ENCODE data around the gene AP2S1.
"Not testable (repeated sequence)": the region's sequence is repeated elsewhere in the genome, so short reads cannot be mapped to it uniquely, and the experiment has no call there.

The AP2S1 gene

DNA sequence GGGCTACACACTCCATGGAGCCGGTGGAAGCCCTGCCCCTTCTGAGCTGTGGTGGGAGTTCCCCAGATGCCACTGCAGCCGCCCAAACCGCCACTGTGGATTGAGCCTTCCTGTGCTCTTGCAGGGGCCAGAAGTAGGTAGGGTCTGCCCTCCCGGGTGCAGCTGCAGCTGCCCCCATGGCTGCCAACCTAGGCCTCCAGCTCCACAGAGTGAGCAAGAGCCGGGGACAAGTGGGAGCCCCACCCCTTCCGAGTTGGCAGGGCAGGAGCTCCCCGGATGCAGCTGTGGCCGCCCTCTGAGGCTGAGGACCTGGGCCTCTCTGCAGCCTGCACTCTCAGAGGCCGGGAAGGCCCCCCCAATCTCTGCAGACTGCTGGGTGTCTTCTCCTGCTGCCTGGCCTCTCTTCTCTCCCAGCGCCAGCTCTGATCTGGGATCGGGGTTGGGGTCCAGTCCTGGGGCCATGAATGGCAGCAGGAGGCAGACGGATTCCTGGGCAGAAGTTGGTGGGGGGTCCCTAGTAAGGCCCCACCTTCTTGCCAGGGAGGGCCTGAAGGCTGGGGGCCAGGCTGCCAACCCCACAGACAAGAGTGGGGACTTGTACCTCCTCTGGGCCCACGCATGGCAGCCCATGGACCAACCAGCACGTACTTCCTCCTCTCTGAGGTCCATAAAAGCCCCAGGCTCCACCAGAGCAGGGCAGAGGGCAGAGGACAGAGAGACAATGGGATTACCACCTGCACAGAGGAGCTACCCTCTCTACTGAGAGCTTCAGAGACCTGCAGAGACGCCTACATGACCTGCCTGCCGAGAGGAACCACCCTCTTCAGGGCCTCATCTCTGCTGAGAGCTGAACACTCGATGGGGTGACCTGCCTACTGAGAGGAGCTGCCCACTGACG lies 28.9 kb downstream of the AP2S1 start:
- Mint-ChIP-seq H3K27ac (peak overlapping the region; percentile 84), H3K4me1 (ENCODE audit: low read depth) (peaks cover 54% of the 10 kb centered on the region), H3K4me3 (peak overlapping the region; percentile 23)

DNA sequence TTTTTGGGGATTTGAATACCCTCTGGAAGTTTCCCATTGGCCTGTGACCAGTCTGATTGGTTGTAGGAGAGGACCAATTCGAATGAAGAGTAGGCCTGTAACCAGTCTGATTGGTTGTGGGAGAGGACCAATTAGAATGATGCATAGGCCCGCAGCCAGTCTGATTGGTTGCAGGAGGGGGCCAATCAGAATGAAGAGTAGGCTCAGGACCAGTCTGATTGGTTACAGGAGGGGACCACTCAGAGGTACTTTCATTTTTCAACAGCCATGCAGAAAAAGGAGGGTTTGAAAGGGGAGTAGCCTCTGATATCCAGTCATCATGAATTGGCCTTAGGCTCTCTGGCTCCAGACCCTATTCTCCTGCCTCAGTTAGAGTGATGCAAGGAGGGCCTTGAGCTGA lies 31.8 kb downstream of the AP2S1 start:
- no peak overlapping the region for H3K27ac Mint-ChIP-seq
- intact Hi-C loops (cut with micrococcal nuclease): no loop called here
- no peaks in the 10 kb centered on the region for H3K9me3 Mint-ChIP-seq
- H3K27me3 Mint-ChIP-seq: no peaks in the 10 kb centered on the region
- peaks cover 37% of the 10 kb centered on the region for H3K4me1 Mint-ChIP-seq (ENCODE audit: low read depth)
- no peaks in the 10 kb centered on the region for H3K36me3 Mint-ChIP-seq (ENCODE audit: low read depth)
- no peak overlapping the region for H3K4me3 Mint-ChIP-seq

More for the DNA sequence above, 28.9 kb downstream of the AP2S1 start:
- Mint-ChIP-seq H3K36me3 (ENCODE audit: low read depth) (no peaks in the 10 kb centered on the region), H3K9me3 (no peaks in the 10 kb centered on the region), H3K27me3 (no peaks in the 10 kb centered on the region)
- intact Hi-C loops (cut with micrococcal nuclease): no loop called here

DNA sequence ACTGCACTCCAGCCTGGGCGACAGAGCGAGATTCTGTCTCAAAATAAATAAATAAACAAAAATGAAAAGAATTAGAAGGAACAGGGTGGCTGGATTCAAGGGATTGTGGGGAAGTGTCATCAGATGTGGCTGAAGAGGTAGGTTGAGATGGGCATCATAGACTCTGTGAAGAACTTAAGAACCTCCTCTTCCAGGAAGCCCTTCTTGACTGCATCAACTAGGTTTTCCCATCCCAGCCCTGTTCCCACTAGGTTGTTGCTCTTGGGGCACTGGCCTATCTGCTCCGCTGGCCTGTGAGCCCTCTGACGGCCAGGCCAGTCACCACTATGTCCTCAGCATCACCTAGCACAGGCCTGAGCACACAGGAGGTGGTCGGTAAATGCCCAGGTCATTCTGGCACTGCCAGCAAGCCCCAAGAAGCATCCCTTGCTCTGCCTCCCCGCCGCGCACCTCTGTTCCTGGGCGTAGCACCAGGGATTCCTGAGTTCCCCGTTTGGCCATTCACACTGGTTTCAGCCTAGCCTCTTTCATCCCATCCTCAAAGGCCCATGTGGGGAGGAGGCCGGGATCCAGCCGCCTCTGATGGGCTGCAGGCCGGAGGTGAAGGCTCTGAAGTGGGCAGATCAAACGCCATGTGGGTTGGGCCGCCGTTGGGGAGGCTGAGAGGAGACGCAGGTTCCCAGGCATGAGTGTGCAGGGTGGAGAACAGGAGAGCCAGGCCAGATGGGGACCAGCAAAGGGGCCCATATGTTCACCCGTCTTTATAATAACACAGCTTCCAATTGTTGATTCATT lies 34.6 kb downstream of the AP2S1 start:
- peaks cover 20% of the 10 kb centered on the region for H3K4me1 Mint-ChIP-seq (ENCODE audit: low read depth)
- H3K4me3 Mint-ChIP-seq: no peak overlapping the region
- intact Hi-C loops (cut with micrococcal nuclease): no loop called here
- no peaks in the 10 kb centered on the region for H3K36me3 Mint-ChIP-seq (ENCODE audit: low read depth)
- H3K27me3 Mint-ChIP-seq: peaks cover 2% of the 10 kb centered on the region
- H3K9me3 Mint-ChIP-seq: no peaks in the 10 kb centered on the region
- peak overlapping the region; percentile 21 for H3K27ac Mint-ChIP-seq

DNA sequence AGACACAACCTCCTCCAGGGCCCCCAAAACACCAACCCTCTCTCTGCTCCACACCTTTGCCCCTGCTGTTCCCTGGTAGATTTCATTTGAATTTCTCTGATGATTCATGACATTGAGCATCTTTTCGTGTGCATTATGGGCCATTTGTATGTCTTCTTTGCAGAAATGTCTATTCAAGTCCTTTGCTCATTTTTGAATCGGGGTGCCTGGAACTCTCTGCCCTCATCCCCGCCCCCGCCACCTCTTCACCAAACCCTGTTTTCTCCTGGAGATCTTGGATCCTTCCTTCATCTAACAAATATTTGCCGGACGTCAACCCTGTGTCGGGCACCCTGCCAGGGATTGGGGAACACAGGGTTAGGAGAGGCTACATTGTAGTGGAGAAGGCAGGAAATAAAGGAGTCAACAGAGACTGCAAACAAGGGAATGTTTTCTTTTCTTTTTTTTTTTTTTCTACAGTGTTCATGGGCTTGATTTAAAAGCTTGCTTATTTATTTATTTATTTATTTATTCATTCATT lies 36.7 kb downstream of the AP2S1 start:
- Mint-ChIP-seq H3K4me1 (ENCODE audit: low read depth) (peaks cover 6% of the 10 kb centered on the region), H3K27ac (no peak overlapping the region), H3K4me3 (no peak overlapping the region), H3K36me3 (ENCODE audit: low read depth) (no peaks in the 10 kb centered on the region), H3K27me3 (peaks cover 2% of the 10 kb centered on the region), H3K9me3 (no peaks in the 10 kb centered on the region)
- intact Hi-C loops (cut with micrococcal nuclease): no loop called here

DNA sequence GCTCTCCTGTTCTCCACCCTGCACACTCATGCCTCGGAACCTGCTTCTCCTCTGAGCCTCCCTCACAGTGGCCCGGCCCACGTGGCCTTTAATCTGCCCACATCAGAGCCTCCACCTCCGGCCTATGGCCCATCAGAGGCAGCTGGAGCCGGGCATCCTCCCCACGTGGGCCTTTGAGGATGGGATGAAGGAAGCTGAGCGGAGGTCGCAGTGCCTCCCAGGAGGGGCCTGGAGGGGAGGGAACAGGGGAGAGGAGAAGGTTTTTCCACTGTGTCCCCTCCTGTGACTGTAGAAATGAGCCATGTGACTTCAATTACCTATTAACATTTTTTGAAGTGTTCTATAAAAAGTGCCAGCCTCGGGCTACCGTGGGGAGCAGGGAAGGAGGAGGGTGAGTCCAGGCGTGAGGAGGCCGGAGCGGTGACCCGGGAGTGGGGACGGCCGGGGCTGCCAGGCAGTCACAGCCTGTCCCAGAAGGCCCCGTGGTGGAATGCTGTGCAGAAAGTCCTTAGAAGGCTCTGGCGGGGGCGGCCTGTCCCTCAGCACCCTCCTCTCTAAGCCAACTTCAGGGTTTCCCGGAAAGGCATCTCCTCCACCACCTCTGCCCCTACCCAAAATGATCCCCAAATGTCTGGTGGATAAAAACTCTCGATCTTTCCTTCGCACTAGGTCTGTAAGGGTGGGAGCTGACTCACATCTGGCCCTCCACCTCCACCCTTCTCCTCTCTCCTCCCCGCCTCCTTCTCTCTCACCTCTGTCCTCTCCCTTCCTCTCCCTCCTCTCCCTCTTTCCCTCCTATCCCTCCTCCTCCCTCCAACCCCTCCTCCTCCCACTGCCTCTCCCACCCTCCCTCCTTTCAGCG lies 37.4 kb downstream of the AP2S1 start:
- Mint-ChIP-seq H3K27ac (no peak overlapping the region), H3K27me3 (peaks cover 2% of the 10 kb centered on the region), H3K36me3 (ENCODE audit: low read depth) (no peaks in the 10 kb centered on the region), H3K4me1 (ENCODE audit: low read depth) (peaks cover 6% of the 10 kb centered on the region), H3K9me3 (no peaks in the 10 kb centered on the region), H3K4me3 (no peak overlapping the region)
- intact Hi-C loops (cut with micrococcal nuclease): no loop called here

DNA sequence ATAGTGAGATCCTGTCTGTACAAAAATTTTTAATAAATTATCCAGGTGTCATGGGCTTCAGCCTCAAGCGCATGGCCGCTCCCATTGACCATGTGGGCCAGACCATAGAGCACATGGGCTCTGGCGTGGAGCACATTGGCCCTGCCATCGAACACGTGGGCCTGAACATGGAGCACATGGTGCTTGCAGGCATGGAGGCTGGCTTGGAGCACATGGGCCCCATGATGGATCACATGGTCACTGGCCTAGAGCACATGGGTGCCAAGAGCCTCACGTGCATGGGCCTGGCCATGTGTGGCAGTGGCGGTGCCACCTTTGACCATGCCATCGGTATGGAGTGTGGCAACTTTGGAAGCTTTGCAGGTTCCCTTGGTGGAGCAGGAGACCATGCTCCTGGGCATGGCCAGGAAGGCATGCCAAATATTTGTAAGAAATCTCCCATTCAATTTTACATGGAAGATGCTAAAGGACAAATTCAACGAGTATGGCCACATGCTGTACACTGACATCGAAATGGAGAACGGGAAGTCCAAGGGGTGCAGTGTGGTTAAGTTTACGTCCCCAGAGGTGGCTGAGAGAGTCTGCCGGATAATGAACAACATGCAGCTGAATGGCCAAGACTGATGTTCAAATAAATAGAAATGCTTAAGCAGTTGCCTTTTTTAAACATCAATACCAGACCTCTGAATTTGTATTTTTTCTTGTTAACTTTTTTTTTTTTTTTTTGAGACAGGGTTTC lies 40.9 kb downstream of the AP2S1 start:
- H3K4me3 Mint-ChIP-seq: no peak overlapping the region
- no peak overlapping the region for H3K27ac Mint-ChIP-seq
- H3K9me3 Mint-ChIP-seq: no peaks in the 10 kb centered on the region
- H3K36me3 Mint-ChIP-seq (ENCODE audit: low read depth): no peaks in the 10 kb centered on the region
- H3K27me3 Mint-ChIP-seq: peaks cover 2% of the 10 kb centered on the region
- peaks cover 17% of the 10 kb centered on the region for H3K4me1 Mint-ChIP-seq (ENCODE audit: low read depth)
- intact Hi-C loops (cut with micrococcal nuclease): no loop called here

DNA sequence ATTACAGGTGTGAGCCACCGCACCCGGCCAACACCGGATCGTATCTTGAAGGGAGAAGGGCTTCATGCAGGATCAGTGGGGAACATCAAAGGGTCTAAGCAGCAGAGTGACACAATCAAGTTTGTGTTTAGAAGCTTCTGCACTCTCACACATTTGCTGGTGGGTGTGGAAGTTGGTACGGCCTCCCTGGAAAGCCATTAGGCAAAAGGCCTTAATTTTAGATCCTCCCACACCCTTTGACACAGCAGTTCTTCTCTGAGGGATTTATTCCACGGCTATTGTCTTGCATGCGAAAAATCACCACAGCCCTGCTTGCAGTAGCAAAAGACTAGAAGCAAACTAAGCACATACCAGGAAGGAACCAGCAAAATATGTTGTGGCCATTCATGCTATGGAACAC lies 44.0 kb downstream of the AP2S1 start:
- no peak overlapping the region for H3K4me3 Mint-ChIP-seq
- H3K36me3 Mint-ChIP-seq (ENCODE audit: low read depth): no peaks in the 10 kb centered on the region
- H3K27me3 Mint-ChIP-seq: no peaks in the 10 kb centered on the region
- H3K27ac Mint-ChIP-seq: peak overlapping the region; percentile 78
- intact Hi-C loops (cut with micrococcal nuclease): no loop called here
- H3K9me3 Mint-ChIP-seq: no peaks in the 10 kb centered on the region
- H3K4me1 Mint-ChIP-seq (ENCODE audit: low read depth): peaks cover 17% of the 10 kb centered on the region

GRCh38 chr19:46804432-46804831 lies 46.2 kb downstream of the AP2S1 start:
- H3K27ac Mint-ChIP-seq; intact Hi-C loops (cut with micrococcal nuclease); H3K27me3 Mint-ChIP-seq; H3K36me3 Mint-ChIP-seq (ENCODE audit: low read depth); H3K9me3 Mint-ChIP-seq; H3K4me3 Mint-ChIP-seq: not testable (repeated sequence)
- peaks cover 17% of the 10 kb centered on the region for H3K4me1 Mint-ChIP-seq (ENCODE audit: low read depth)

- Mint-ChIP-seq H3K27me3 (no peaks in the 10 kb centered on the region), H3K9me3 (no peaks in the 10 kb centered on the region)
These were observed 47.1 kb downstream of the AP2S1 start for GRCh38 chr19:46803555-46803954.

DNA sequence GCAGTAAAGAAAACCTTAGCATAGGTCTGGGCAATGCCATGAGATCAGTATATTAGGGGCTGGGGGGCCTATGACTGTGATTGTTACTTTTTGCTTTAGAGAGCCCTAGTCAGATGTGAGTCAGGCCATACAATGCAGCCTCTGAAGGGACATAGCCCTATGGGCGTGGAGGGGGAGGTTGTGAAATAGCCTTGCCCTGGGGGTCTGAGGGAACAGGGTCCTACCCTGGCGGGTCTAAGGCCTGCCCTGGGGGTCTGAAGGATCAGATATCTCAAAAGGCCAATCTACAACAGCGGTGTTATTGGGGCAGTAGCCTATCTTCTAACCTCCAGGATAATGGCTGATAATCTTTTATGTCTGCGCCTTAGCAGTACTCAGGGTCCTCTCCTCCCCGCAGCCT lies 48.5 kb downstream of the AP2S1 start:
- Mint-ChIP-seq H3K36me3 (ENCODE audit: low read depth) (no peaks in the 10 kb centered on the region), H3K4me1 (ENCODE audit: low read depth) (peaks cover 15% of the 10 kb centered on the region), H3K4me3 (no peak overlapping the region), H3K27ac (peak overlapping the region; percentile 60), H3K27me3 (peaks cover 2% of the 10 kb centered on the region), H3K9me3 (no peaks in the 10 kb centered on the region)
- intact Hi-C loops (cut with micrococcal nuclease): no loop called here

More at GRCh38 chr19:46803555-46803954, 47.1 kb downstream of the AP2S1 start:
- Mint-ChIP-seq H3K36me3 (ENCODE audit: low read depth) (no peaks in the 10 kb centered on the region), H3K4me1 (ENCODE audit: low read depth) (peaks cover 17% of the 10 kb centered on the region), H3K4me3 (no peak overlapping the region), H3K27ac (no peak overlapping the region)
- intact Hi-C loops (cut with micrococcal nuclease): no loop called here

- Mint-ChIP-seq H3K4me1 (ENCODE audit: low read depth) (no peaks in the 10 kb centered on the region), H3K4me3 (no peak overlapping the region)
These were observed 51.9 kb downstream of the AP2S1 start for GRCh38 chr19:46798713-46799112.

GRCh38 chr19:46797881-46798280 lies 52.8 kb downstream of the AP2S1 start:
- peaks cover 15% of the 10 kb centered on the region for H3K27me3 Mint-ChIP-seq
- no peak overlapping the region for H3K4me3 Mint-ChIP-seq
- H3K4me1 Mint-ChIP-seq (ENCODE audit: low read depth): no peaks in the 10 kb centered on the region
- H3K27ac Mint-ChIP-seq: no peak overlapping the region
- H3K9me3 Mint-ChIP-seq: no peaks in the 10 kb centered on the region
- no peaks in the 10 kb centered on the region for H3K36me3 Mint-ChIP-seq (ENCODE audit: low read depth)
- intact Hi-C loops (cut with micrococcal nuclease): no loop called here

More at GRCh38 chr19:46798713-46799112, 51.9 kb downstream of the AP2S1 start:
- no peaks in the 10 kb centered on the region for H3K9me3 Mint-ChIP-seq
- H3K36me3 Mint-ChIP-seq (ENCODE audit: low read depth): no peaks in the 10 kb centered on the region
- peaks cover 15% of the 10 kb centered on the region for H3K27me3 Mint-ChIP-seq
- no peak overlapping the region for H3K27ac Mint-ChIP-seq
- intact Hi-C loops (cut with micrococcal nuclease): no loop called here

DNA sequence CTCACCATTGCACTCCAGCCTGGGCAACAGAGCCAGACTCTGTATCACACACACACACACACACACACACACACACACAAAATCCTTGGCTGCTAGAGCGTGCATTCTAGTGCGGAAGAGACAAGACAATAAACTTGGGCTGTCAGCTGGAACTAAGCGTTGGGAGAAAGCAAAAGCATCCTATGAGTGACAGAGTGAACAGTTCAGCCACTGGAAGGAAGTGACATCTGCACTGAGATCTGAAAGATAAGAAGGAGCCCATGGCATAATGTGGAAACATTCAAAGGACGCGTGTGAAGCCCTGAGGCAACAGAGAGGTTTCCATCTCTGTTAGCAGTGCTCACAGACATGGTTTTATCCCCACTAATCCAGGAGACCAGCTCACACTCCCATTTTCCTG lies 58.7 kb downstream of the AP2S1 start:
- Mint-ChIP-seq H3K27ac (no peak overlapping the region), H3K4me3 (no peak overlapping the region)
- intact Hi-C loops (cut with micrococcal nuclease): no loop called here

More for the DNA sequence above, 58.7 kb downstream of the AP2S1 start:
- H3K36me3 Mint-ChIP-seq (ENCODE audit: low read depth): peaks cover 14% of the 10 kb centered on the region
- H3K4me1 Mint-ChIP-seq (ENCODE audit: low read depth): peaks cover 5% of the 10 kb centered on the region
- peaks cover 19% of the 10 kb centered on the region for H3K27me3 Mint-ChIP-seq
- no peaks in the 10 kb centered on the region for H3K9me3 Mint-ChIP-seq
